Activated naive CD8-positive, alpha-beta T cell (primary cell): ENCODE data around the gene ZNF850.
A peak's percentile ranks its signal among the peaks of the same experiment; 100 is the strongest.
"Not testable (repeated sequence)": the region's sequence is repeated elsewhere in the genome, so short reads cannot be mapped to it uniquely, and the experiment has no call there.

Experiments
- H3K27ac Mint-ChIP-seq: one replicate; pipeline ENCODE4 v1.8.0; 2021; ENCODE audit warnings: mixed read lengths
- H3K27me3 Mint-ChIP-seq: one replicate; pipeline ENCODE4 v1.8.0; 2021; ENCODE audit warnings: mixed read lengths
- H3K36me3 Mint-ChIP-seq: one replicate; pipeline ENCODE4 v1.8.0; 2021; ENCODE audit warnings: mixed read lengths
- H3K4me1 Mint-ChIP-seq: one replicate; pipeline ENCODE4 v1.8.0; 2021; ENCODE audit warnings: low read depth, mixed read lengths
- H3K4me3 Mint-ChIP-seq: one replicate; pipeline ENCODE4 v1.8.0; 2021; ENCODE audit warnings: mild to moderate bottlenecking, mixed read lengths
- H3K9me3 Mint-ChIP-seq: one replicate; pipeline ENCODE4 v1.8.0; 2021; ENCODE audit warnings: low read depth, mixed read lengths

ZNF850 gene

GRCh38 chr19:36772311-36773222 lies at the start of gene ZNF850:
Gene ZNF850, minus strand, starts transcription at chr19:36772807. Its CDS starts 10,201 bp downstream, at chr19:36762606.
- peak within 1 kb of the TSS; percentile 98 for H3K27ac Mint-ChIP-seq
- no peaks in the 10 kb centered on the region for H3K27me3 Mint-ChIP-seq
- H3K36me3 Mint-ChIP-seq: peaks cover 24% of the 10 kb centered on the region
- H3K4me1 Mint-ChIP-seq: peaks cover 25% of the 10 kb centered on the region
- peaks cover 9% of the 10 kb centered on the region for H3K9me3 Mint-ChIP-seq
- peak within 1 kb of the TSS; percentile 99 for H3K4me3 Mint-ChIP-seq

- Mint-ChIP-seq H3K9me3 (peaks cover 19% of the 10 kb centered on the region), H3K4me3 (no peak overlapping the region), H3K27ac (no peak overlapping the region), H3K36me3 (peaks cover 64% of the 10 kb centered on the region), H3K27me3 (no peaks in the 10 kb centered on the region), H3K4me1 (no peaks in the 10 kb centered on the region)
Observed at GRCh38 chr19:36821758-36822157, 49.2 kb upstream of the ZNF850 start.

- Mint-ChIP-seq H3K9me3 (peaks cover 10% of the 10 kb centered on the region), H3K4me1 (no peaks in the 10 kb centered on the region)
Observed at GRCh38 chr19:36819130-36819630, 46.6 kb upstream of the ZNF850 start.

GRCh38 chr19:36807029-36807428 lies 34.4 kb upstream of the ZNF850 start:
- Mint-ChIP-seq H3K4me1 (no peaks in the 10 kb centered on the region), H3K9me3 (peaks cover 37% of the 10 kb centered on the region), H3K27me3 (no peaks in the 10 kb centered on the region), H3K27ac (no peak overlapping the region), H3K36me3 (peaks cover 63% of the 10 kb centered on the region), H3K4me3 (no peak overlapping the region)

More at GRCh38 chr19:36819130-36819630, 46.6 kb upstream of the ZNF850 start:
- no peak overlapping the region for H3K4me3 Mint-ChIP-seq
- H3K36me3 Mint-ChIP-seq: peaks cover 54% of the 10 kb centered on the region
- H3K27ac Mint-ChIP-seq: no peak overlapping the region
- no peaks in the 10 kb centered on the region for H3K27me3 Mint-ChIP-seq

- Mint-ChIP-seq H3K27me3 (no peaks in the 10 kb centered on the region), H3K36me3 (peaks cover 54% of the 10 kb centered on the region), H3K4me3 (no peak overlapping the region), H3K4me1 (no peaks in the 10 kb centered on the region), H3K9me3 (peaks cover 32% of the 10 kb centered on the region), H3K27ac (no peak overlapping the region)
Observed at GRCh38 chr19:36805364-36805763, 32.8 kb upstream of the ZNF850 start.

GRCh38 chr19:36797786-36798108 lies 25.1 kb upstream of the ZNF850 start:
- Mint-ChIP-seq H3K27ac (peak overlapping the region; percentile 92), H3K4me1 (peaks cover 16% of the 10 kb centered on the region), H3K4me3 (peak overlapping the region; percentile 94), H3K9me3 (peaks cover 26% of the 10 kb centered on the region), H3K36me3 (peaks cover 30% of the 10 kb centered on the region), H3K27me3 (no peaks in the 10 kb centered on the region)

- Mint-ChIP-seq H3K4me3 (peak overlapping the region; percentile 94), H3K27me3 (peaks cover 4% of the 10 kb centered on the region), H3K36me3 (peaks cover 33% of the 10 kb centered on the region), H3K27ac (no peak overlapping the region), H3K4me1 (peaks cover 16% of the 10 kb centered on the region), H3K9me3 (peaks cover 32% of the 10 kb centered on the region)
Observed at GRCh38 chr19:36796714-36796992, 24.0 kb upstream of the ZNF850 start.

GRCh38 chr19:36791420-36792141 lies 19.0 kb upstream of the ZNF850 start:
- Mint-ChIP-seq H3K36me3 (peaks cover 21% of the 10 kb centered on the region), H3K9me3 (peaks cover 26% of the 10 kb centered on the region)
- not testable (repeated sequence) for H3K4me1 Mint-ChIP-seq, H3K27me3 Mint-ChIP-seq, H3K4me3 Mint-ChIP-seq, H3K27ac Mint-ChIP-seq

GRCh38 chr19:36775768-36776167 lies 3.2 kb upstream of the ZNF850 start:
- Mint-ChIP-seq H3K4me1 (peaks cover 22% of the 10 kb centered on the region), H3K36me3 (peaks cover 20% of the 10 kb centered on the region), H3K27me3 (no peaks in the 10 kb centered on the region), H3K9me3 (peaks cover 12% of the 10 kb centered on the region), H3K4me3 (no peak overlapping the region), H3K27ac (no peak overlapping the region)

GRCh38 chr19:36773223-36773579 lies 594 bp upstream of the ZNF850 start:
- H3K36me3 Mint-ChIP-seq: peaks cover 26% of the 10 kb centered on the region
- H3K4me1 Mint-ChIP-seq: peaks cover 25% of the 10 kb centered on the region
- no peaks in the 10 kb centered on the region for H3K27me3 Mint-ChIP-seq
- H3K27ac Mint-ChIP-seq: peak overlapping the region; percentile 98
- H3K4me3 Mint-ChIP-seq: peak overlapping the region; percentile 99
- H3K9me3 Mint-ChIP-seq: peaks cover 9% of the 10 kb centered on the region

GRCh38 chr19:36771261-36772231 lies 1.1 kb downstream of the ZNF850 start:
- peak overlapping the region; percentile 98 for H3K27ac Mint-ChIP-seq
- peak overlapping the region; percentile 99 for H3K4me3 Mint-ChIP-seq
- H3K9me3 Mint-ChIP-seq: peaks cover 9% of the 10 kb centered on the region
- peaks cover 25% of the 10 kb centered on the region for H3K4me1 Mint-ChIP-seq
- H3K27me3 Mint-ChIP-seq: no peaks in the 10 kb centered on the region
- peaks cover 25% of the 10 kb centered on the region for H3K36me3 Mint-ChIP-seq

- H3K27me3 Mint-ChIP-seq: no peaks in the 10 kb centered on the region
Observed at GRCh38 chr19:36750066-36750691, 22.4 kb downstream of the ZNF850 start.

GRCh38 chr19:36749613-36750012 lies 23.0 kb downstream of the ZNF850 start:
- not testable (repeated sequence) for H3K4me1 Mint-ChIP-seq, H3K27ac Mint-ChIP-seq, H3K4me3 Mint-ChIP-seq, H3K27me3 Mint-ChIP-seq
- Mint-ChIP-seq H3K9me3 (peaks cover 31% of the 10 kb centered on the region), H3K36me3 (peaks cover 67% of the 10 kb centered on the region)

More at GRCh38 chr19:36750066-36750691, 22.4 kb downstream of the ZNF850 start:
- Mint-ChIP-seq H3K9me3 (peaks cover 31% of the 10 kb centered on the region), H3K4me1 (no peaks in the 10 kb centered on the region), H3K4me3 (no peak overlapping the region), H3K36me3 (peaks cover 69% of the 10 kb centered on the region), H3K27ac (no peak overlapping the region)
